Measurements from ENCODE around the gene KCNQ2.

Gene KCNQ2

DNA sequence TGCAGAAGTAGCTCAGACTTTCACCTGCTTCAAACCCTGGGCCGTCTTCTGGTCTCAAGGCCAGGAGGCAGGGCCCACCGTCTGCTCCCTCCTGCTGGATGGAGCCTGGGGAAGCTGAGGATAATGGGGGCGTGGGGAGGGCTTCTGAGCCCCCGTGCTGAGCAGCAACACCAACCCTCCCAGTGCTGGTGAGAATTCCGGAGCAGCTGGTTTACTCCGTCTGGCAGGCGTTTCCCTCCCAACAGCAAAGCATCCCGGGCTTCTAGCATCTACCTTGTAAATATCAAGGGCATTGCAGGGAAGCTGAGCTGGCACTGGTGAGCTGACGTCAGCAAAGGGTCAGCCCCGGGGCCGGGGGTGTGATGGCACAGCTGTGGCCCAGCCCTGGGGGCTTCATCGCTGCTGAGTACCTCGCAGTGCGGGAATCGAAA lies 94.5 kb downstream of the KCNQ2 start:
- Histone ChIP-seq H3K4me3 (no peak overlapping the region), H3K36me3 (no peaks in the 10 kb centered on the region), H3K4me1 (no peaks in the 10 kb centered on the region), H3K27me3 (peaks cover 0 to 100% of the 10 kb centered on the region in 2 donors), H3K9me3 (no peaks in the 10 kb centered on the region), H3K27ac (no peak overlapping the region)
- intact Hi-C loops (cut with DNase I; ENCODE audit: low total_unique reads) = no loop called here
- TF ChIP-seq, protein P1, sequence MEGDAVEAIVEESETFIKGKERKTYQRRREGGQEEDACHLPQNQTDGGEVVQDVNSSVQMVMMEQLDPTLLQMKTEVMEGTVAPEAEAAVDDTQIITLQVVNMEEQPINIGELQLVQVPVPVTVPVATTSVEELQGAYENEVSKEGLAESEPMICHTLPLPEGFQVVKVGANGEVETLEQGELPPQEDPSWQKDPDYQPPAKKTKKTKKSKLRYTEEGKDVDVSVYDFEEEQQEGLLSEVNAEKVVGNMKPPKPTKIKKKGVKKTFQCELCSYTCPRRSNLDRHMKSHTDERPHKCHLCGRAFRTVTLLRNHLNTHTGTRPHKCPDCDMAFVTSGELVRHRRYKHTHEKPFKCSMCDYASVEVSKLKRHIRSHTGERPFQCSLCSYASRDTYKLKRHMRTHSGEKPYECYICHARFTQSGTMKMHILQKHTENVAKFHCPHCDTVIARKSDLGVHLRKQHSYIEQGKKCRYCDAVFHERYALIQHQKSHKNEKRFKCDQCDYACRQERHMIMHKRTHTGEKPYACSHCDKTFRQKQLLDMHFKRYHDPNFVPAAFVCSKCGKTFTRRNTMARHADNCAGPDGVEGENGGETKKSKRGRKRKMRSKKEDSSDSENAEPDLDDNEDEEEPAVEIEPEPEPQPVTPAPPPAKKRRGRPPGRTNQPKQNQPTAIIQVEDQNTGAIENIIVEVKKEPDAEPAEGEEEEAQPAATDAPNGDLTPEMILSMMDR (IDR thresholded peaks at IDR 0.05) = no peak
- no peak for DNase-seq

DNA sequence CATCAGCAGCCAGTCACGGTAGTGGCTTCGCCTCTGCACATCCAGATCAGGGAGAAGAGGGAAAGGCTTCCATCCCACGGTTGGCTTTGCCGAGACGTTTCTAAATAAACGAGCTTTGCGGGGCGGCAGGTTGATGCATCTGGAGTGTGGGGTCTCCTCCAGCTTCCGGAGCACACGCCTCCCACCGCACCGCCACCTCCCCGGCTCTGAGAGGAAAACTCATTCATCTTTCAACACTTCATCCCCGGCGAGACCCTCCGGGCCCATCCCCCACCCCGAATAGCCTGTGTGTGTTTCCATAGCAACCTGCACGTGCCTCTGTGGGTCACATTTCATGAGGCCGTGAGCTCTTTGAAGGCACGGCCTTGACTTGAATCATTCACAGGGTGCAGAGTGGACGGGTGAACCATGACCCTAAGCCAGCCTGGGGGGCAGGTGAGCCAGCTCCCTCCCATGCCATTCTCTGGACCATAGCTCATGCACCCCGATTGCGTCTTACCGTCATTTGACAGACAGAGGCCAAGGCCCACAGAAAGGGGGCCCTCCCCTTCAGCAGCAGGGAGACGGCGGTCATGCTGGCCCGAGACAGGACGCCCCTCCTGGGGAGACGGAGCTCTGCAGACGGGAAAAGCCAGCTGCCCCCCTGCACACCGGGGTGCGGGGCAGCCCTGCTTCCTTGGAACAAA lies 95.1 kb downstream of the KCNQ2 start:
- no peaks in the 10 kb centered on the region for H3K36me3 ChIP-seq
- no peak overlapping the region for H3K4me3 ChIP-seq
- H3K27me3 ChIP-seq = peaks cover 0 to 100% of the 10 kb centered on the region in 2 donors
- no peak overlapping the region for H3K27ac ChIP-seq
- TF ChIP-seq, protein P1 (IDR thresholded peaks at IDR 0.05) = no peak
- DNase-seq = no peak
- H3K9me3 ChIP-seq = no peaks in the 10 kb centered on the region
- intact Hi-C loops (cut with DNase I; ENCODE audit: low total_unique reads) = no loop called here
- no peaks in the 10 kb centered on the region for H3K4me1 ChIP-seq

DNA sequence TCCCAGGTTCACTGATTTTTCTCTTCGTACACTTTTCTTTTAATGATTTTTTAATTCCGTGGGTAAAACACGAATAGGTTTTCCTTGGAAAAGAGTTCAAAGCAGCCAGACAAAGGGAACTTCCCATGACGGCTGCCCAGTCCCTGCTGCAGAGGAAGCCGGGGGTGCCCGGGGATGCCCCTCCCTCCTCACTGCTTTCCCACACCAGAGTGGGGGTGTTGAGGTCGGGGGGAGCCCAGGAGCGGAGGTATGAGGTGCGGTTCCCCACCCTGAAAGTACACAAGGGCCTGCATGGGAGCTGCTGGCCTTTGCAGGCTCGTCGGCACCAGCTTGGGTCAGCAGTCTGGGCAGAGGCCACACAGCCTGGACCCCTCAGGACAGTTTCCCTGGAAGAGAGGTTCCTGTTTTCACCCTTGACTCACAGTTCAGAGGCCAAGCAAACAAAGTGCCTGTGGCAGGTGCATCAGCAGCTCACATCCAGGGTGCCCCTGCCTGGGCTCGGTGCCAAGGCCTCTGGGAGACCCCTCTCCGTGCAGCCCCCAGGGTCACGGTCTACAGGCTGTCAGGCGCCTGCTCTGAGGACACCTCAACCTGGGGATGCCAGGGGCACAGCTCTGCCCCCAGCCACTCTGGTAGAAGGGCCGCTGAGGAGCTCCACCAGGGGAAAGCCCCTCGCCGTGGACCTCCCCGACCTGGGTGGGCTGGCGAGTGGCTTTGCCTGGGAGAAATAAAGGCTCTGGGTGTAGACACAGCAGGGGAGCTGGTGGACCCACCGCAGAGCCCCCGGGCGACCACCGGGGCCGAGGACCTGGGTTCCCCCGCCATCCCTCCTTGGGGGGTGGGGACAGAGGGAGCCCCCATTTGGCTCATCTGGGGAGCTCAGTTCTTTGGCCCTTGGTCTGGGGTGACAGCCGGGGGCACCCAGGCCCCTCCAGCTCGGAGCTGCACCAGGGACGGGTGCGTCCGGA lies 95.9 kb downstream of the KCNQ2 start:
- no peak for DNase-seq
- intact Hi-C loops (cut with DNase I; ENCODE audit: low total_unique reads) = no loop called here
- Histone ChIP-seq H3K27me3 (peaks cover 0 to 96% of the 10 kb centered on the region in 2 donors), H3K27ac (no peak overlapping the region), H3K9me3 (no peaks in the 10 kb centered on the region), H3K4me3 (no peak overlapping the region), H3K36me3 (no peaks in the 10 kb centered on the region), H3K4me1 (no peaks in the 10 kb centered on the region)
- TF ChIP-seq, protein P1 (IDR thresholded peaks at IDR 0.05) = no peak

DNA sequence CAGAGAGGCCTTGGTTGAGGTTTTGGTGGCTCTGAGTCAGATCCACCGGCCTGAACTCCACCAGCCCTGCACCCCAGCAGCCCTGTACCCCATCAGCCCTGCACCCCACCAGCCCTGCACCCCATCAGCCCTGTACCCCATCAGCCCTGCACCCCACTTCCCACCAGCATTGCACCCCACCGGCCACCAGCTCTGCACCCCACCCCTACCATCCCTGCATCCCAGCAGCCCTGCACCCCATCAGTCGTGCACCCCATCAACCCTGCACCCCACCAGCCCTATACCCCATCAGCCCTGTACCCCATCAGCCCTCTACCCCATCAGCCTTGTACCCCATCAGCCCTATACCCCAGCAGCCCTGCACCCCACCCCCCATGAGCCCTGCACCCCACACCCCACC lies 97.0 kb downstream of the KCNQ2 start:
- Histone ChIP-seq H3K36me3 (no peaks in the 10 kb centered on the region), H3K4me1 (no peaks in the 10 kb centered on the region), H3K9me3 (no peaks in the 10 kb centered on the region), H3K27ac (no peak overlapping the region), H3K27me3 (peaks cover 0 to 96% of the 10 kb centered on the region in 2 donors), H3K4me3 (no peak overlapping the region)
- intact Hi-C loops (cut with DNase I; ENCODE audit: low total_unique reads) = no loop called here
- TF ChIP-seq, protein P1 (IDR thresholded peaks at IDR 0.05) = no peak
- DNase-seq = no peak

DNA sequence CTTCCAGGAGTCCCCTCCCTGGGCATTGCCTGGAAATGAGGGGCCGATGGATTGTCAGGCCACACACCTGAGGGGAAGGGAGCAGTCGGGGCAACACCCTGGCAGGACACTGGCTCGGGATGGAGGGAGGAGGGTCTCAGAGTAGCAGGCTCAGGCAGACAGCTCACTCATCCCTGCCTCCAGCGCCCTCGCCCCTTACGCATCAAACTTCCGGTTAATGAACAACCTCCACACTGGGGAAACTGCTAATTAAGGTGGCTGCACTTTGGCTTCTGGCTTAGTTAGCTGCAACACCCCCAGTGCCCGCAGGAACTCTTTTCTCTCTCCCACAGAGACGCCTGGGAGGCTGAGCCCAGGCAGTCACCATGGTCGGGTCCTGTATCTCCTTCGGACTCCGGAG lies 98.0 kb downstream of the KCNQ2 start:
- Histone ChIP-seq H3K27ac (no peak overlapping the region), H3K4me1 (no peaks in the 10 kb centered on the region), H3K36me3 (no peaks in the 10 kb centered on the region), H3K4me3 (no peak overlapping the region), H3K9me3 (no peaks in the 10 kb centered on the region), H3K27me3 (peaks cover 0 to 96% of the 10 kb centered on the region in 2 donors)
- TF ChIP-seq, protein P1 (IDR thresholded peaks at IDR 0.05) = no peak
- intact Hi-C loops (cut with DNase I; ENCODE audit: low total_unique reads) = no loop called here
- DNase-seq = no peak
